ENCODE data around the gene FOXF1. TPM values are rescaled to one million over a fixed set of nuclear protein-coding genes. Genes with fewer than 3 reads are reported as not detected.

The FOXF1 gene
- polyA plus RNA-seq, 3 donors = not detected

DNA sequence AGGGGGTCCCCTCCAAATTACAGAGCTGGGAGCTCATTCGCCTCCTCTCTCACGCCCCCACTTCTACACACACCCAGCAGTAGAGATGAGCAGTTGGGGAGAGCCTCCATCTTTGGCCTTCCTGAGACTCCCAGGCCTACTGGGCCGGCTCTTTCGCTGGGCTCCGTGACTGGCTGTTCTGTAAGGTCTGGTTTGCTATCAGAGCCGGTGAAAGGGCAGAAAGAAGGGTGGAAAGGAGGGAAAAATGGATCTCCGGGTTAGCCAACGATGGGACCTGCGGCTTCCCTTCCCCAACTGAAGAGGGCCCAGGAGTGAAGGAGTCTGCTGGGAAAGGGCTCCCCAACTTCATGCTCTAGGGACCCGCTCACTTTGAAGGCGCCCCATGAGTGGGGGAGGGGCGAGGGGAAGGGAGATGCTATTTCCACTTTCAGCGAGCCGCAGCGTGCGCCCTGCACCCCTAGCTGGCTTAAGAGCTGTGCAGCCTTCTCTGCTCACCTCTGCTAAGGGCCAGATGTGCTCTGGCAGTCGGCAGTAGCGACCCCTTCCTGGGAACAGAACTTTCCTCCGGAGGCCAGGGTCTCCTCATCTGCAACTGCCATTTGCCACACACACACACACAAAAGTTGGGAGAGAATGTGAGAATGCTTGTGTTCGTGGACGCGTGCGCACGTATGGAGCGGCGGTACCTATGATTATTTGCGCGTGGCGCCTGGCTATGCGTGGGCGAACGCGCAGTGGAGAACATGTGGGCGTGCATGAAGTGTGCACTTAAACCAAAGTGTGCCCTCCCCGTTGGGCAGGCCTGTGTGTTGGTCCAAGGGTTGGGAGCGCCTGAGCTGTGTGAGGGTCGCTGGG, 2.9 kb upstream of the FOXF1 start:
- H4K20me1 ChIP-seq (ENCODE audit: insufficient read depth, low read length) = no peaks in the 10 kb centered on the region
- peaks cover 0 to 28% (median 5%) of the 10 kb centered on the region in 7 donors for H3K9me3 Mint-ChIP-seq
- no peaks in the 10 kb centered on the region for H3K36me3 ChIP-seq (replicated peaks in 1 of 2; ENCODE audit: control insufficient read depth in 1 of 2, insufficient read depth in 2 of 2, low read length in 2 of 2)
- H3K4me1 Mint-ChIP-seq = peaks cover 22% of the 10 kb centered on the region
- peaks cover 79 to 91% of the 10 kb centered on the region in 2 donors for H3K27me3 ChIP-seq (ENCODE audit: control insufficient read depth in 2 of 2, insufficient read depth in 2 of 2, low read length in 2 of 2)
- H3K9ac ChIP-seq (ENCODE audit: insufficient read depth, low read length, poor library complexity, severe bottlenecking) = no peak overlapping the region
- intact Hi-C loops (cut with micrococcal nuclease) = no loop called here
- DNase-seq = no peak
- no peak overlapping the region for H3K4me2 ChIP-seq (replicated peaks; ENCODE audit: extremely low read depth, low read length, poor library complexity, severe bottlenecking)
- TF ChIP-seq, protein P1, sequence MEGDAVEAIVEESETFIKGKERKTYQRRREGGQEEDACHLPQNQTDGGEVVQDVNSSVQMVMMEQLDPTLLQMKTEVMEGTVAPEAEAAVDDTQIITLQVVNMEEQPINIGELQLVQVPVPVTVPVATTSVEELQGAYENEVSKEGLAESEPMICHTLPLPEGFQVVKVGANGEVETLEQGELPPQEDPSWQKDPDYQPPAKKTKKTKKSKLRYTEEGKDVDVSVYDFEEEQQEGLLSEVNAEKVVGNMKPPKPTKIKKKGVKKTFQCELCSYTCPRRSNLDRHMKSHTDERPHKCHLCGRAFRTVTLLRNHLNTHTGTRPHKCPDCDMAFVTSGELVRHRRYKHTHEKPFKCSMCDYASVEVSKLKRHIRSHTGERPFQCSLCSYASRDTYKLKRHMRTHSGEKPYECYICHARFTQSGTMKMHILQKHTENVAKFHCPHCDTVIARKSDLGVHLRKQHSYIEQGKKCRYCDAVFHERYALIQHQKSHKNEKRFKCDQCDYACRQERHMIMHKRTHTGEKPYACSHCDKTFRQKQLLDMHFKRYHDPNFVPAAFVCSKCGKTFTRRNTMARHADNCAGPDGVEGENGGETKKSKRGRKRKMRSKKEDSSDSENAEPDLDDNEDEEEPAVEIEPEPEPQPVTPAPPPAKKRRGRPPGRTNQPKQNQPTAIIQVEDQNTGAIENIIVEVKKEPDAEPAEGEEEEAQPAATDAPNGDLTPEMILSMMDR (IDR thresholded peaks at IDR 0.05) = no peak
- peaks cover 5 to 11% of the 10 kb centered on the region in 2 donors for H3K4me1 ChIP-seq (ENCODE audit: control insufficient read depth in 1 of 2, insufficient read depth in 2 of 2, low read length in 2 of 2)
- H3K4me3 Mint-ChIP-seq = peak overlapping the region; percentile 48 to 81
- peaks cover 0 to 52% of the 10 kb centered on the region in 2 donors for H3K9me3 ChIP-seq (replicated peaks in 1 of 2; ENCODE audit: control insufficient read depth in 1 of 2, insufficient read depth in 1 of 2, low read length in 2 of 2)
- peak overlapping the region in 1 of 7 donors; percentile 50 for H3K27ac Mint-ChIP-seq
- H3K4me3 ChIP-seq (replicated peaks in 1 of 3; ENCODE audit: low read depth in 2 of 3, low read length in 3 of 3) = no peak overlapping the region
- H3K27ac ChIP-seq (ENCODE audit: low read depth in 1 of 2, low read length in 2 of 2) = no peak overlapping the region
- no peak overlapping the region for H2AFZ ChIP-seq (ENCODE audit: insufficient read depth, low read depth, low read length, poor library complexity, severe bottlenecking)
- 4% methylated on average over 27 of the region's 37 CpGs for WGBS (ENCODE audit: insufficient coverage)
- peaks cover 82 to 99% (median 90%) of the 10 kb centered on the region in 3 donors for H3K27me3 Mint-ChIP-seq (ENCODE audit: low read depth in 3 of 3)
- no peaks in the 10 kb centered on the region for H3K79me2 ChIP-seq (ENCODE audit: insufficient read depth, low read length)
- H3K36me3 Mint-ChIP-seq = peaks cover 0 to 13% of the 10 kb centered on the region in 2 donors

DNA sequence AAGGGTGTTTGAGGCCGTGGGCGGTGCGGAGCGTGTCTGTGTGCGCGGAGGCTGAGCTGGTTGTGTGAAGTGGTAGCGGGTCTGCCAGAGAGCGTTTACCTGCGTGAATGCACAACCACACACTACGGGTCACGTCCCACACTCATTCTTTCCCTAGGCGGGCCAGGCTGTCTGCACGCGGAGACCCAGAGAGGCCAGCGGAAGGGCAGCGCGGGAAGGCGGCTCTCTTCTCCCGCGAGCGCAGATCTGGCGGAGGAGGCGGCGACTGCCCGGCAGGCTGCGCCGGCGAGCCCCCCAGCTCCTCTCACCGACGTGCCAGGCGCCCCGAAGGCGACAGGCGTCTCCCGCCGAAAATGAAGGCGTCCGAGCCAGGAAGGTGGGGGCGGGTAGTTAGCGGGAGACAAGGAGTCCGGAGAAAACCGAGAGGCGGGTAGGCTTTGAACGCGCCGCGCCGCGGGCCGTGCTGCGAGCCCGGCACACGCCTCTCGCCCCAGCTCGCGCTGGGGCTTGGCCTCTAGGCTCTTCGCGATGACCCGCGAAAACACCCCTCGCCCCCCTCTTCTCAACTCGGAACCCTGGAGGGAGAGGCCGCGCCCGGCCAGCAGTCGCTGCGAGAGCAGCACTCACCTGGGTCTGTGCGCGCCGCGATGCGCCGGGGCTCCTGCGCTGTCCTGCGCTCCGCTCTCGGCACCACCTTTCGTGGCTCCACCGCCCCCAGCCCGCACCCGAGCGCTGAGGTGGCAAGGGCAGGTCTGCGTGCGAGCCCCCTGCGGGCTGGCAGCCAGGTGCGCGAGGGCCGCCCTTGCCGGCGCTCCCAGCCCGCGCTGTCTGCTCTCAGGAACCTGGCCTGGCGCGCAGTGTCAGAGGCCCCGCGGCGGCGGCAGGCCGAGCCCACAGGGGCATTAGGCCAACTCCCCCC, 2.0 kb upstream of the FOXF1 start:
- DNase-seq = no peak
- Mint-ChIP-seq H3K27ac (peak overlapping the region in 1 of 7 donors; percentile 50), H3K36me3 (peaks cover 0 to 13% of the 10 kb centered on the region in 2 donors), H3K9me3 (peaks cover 0 to 28% (median 7%) of the 10 kb centered on the region in 7 donors), H3K4me1 (peaks cover 22% of the 10 kb centered on the region), H3K4me3 (peak overlapping the region in 1 of 2 donors; percentile 88), H3K27me3 (ENCODE audit: low read depth in 3 of 3) (peaks cover 82 to 99% (median 90%) of the 10 kb centered on the region in 3 donors)
- H3K27me3 ChIP-seq (ENCODE audit: control insufficient read depth in 2 of 2, insufficient read depth in 2 of 2, low read length in 2 of 2) = peaks cover 74 to 91% of the 10 kb centered on the region in 2 donors
- peak overlapping the region; percentile 63 for H3K4me2 ChIP-seq (replicated peaks; ENCODE audit: extremely low read depth, low read length, poor library complexity, severe bottlenecking)
- no peak overlapping the region for H3K27ac ChIP-seq (ENCODE audit: low read depth in 1 of 2, low read length in 2 of 2)
- TF ChIP-seq, protein P1 (IDR thresholded peaks at IDR 0.05) = no peak
- intact Hi-C loops (cut with micrococcal nuclease) = no loop called here
- no peak overlapping the region for H3K4me3 ChIP-seq (replicated peaks in 1 of 3; ENCODE audit: low read depth in 2 of 3, low read length in 3 of 3)
- WGBS (ENCODE audit: insufficient coverage) = 4% methylated on average over 84 of the region's 99 CpGs
- no peaks in the 10 kb centered on the region for H3K36me3 ChIP-seq (replicated peaks in 1 of 2; ENCODE audit: control insufficient read depth in 1 of 2, insufficient read depth in 2 of 2, low read length in 2 of 2)
- H2AFZ ChIP-seq (ENCODE audit: insufficient read depth, low read depth, low read length, poor library complexity, severe bottlenecking) = no peak overlapping the region
- no peak overlapping the region for H3K9ac ChIP-seq (ENCODE audit: insufficient read depth, low read length, poor library complexity, severe bottlenecking)
- H3K9me3 ChIP-seq (replicated peaks in 1 of 2; ENCODE audit: control insufficient read depth in 1 of 2, insufficient read depth in 1 of 2, low read length in 2 of 2) = peaks cover 0 to 43% of the 10 kb centered on the region in 2 donors
- peaks cover 5 to 11% of the 10 kb centered on the region in 2 donors for H3K4me1 ChIP-seq (ENCODE audit: control insufficient read depth in 1 of 2, insufficient read depth in 2 of 2, low read length in 2 of 2)
- H3K79me2 ChIP-seq (ENCODE audit: insufficient read depth, low read length) = no peaks in the 10 kb centered on the region
- H4K20me1 ChIP-seq (ENCODE audit: insufficient read depth, low read length) = no peaks in the 10 kb centered on the region
